Peyer's patch (tissue), 4 donors: Measurements from ENCODE around the gene C3orf20. TPM values are rescaled to one million over a fixed set of nuclear protein-coding genes. Genes with fewer than 3 reads are reported as not detected.

Source experiments
- DNase-seq, 3 donors: peaks; one replicate each; pipeline ENCODE4 v3.0.0-alpha.2; 2017 to 2019
- H3K27ac ChIP-seq, 4 donors: fragments of 200-600 bp; sonication (generic); one replicate each; pipeline ENCODE4 v1.5.1; 2016 to 2019
- H3K27me3 ChIP-seq, 2 donors: fragments of 200-600 bp; sonication (generic); one replicate each; pipeline ENCODE4 v1.5.1; 2019
- H3K36me3 ChIP-seq, 3 donors: fragments of 200-600 bp; sonication (generic); one replicate each; pipeline ENCODE4 v1.5.1; 2016 to 2019
- H3K4me1 ChIP-seq, 4 donors: fragments of 200-600 bp; sonication (generic); one replicate each; pipeline ENCODE4 v1.5.1; 2016 to 2019
- H3K4me3 ChIP-seq, 4 donors: fragments of 200-600 bp; sonication (generic); 1 replicate in 3 of 4; 2 replicates in 1 of 4; pipeline ENCODE4 v1.5.1; 2016 to 2019; ENCODE audit warnings: mild to moderate bottlenecking in 1 of 4
- H3K9me3 ChIP-seq, 4 donors: fragments of 200-600 bp; sonication (generic); one replicate each; pipeline ENCODE4 v1.5.1; 2016 to 2019; ENCODE audit warnings: mild to moderate bottlenecking in 1 of 4
- POLR2A ChIP-seq, 2 donors: fragments of 450-650 bp; IDR thresholded peaks; one replicate each; pipeline ENCODE4 v1.5.1; 2017; ENCODE audit warnings: antibody characterized with exemption in 2 of 2, mild to moderate bottlenecking in 2 of 2, moderate library complexity in 2 of 2
- total RNA-seq, 4 donors: library from RNA; depleted of rRNA; stranded (reverse); fragments of >200 nt; gene quantifications; one replicate each; pipeline ENCODE4 v1.1.0, GENCODE V29; 2016
- TF ChIP-seq, protein P1 (sequence below), 6 experiments: fragments of 450-650 bp in 4 of 6; fragments of 200-600 bp in 2 of 6; sonication (generic) in 1 of 6; IDR thresholded peaks; one replicate each; pipeline ENCODE4 v1.5.1; 2017 to 2019; ENCODE audit warnings: antibody characterized with exemption in 6 of 6, mild to moderate bottlenecking in 3 of 6, moderate library complexity in 1 of 6

C3orf20 gene
- total RNA-seq, 4 donors from 2014 or later = not detected

- DNase-seq = peak in 1 of 3 donors; percentile 37
- no peak overlapping the region for H3K27ac ChIP-seq
- H3K4me1 ChIP-seq = no peaks in the 10 kb centered on the region
- H3K9me3 ChIP-seq = no peaks in the 10 kb centered on the region
- no peak overlapping the region for H3K4me3 ChIP-seq
- TF ChIP-seq POLR2A (IDR thresholded peaks at IDR 0.05) = no peak
- TF ChIP-seq, protein P1, sequence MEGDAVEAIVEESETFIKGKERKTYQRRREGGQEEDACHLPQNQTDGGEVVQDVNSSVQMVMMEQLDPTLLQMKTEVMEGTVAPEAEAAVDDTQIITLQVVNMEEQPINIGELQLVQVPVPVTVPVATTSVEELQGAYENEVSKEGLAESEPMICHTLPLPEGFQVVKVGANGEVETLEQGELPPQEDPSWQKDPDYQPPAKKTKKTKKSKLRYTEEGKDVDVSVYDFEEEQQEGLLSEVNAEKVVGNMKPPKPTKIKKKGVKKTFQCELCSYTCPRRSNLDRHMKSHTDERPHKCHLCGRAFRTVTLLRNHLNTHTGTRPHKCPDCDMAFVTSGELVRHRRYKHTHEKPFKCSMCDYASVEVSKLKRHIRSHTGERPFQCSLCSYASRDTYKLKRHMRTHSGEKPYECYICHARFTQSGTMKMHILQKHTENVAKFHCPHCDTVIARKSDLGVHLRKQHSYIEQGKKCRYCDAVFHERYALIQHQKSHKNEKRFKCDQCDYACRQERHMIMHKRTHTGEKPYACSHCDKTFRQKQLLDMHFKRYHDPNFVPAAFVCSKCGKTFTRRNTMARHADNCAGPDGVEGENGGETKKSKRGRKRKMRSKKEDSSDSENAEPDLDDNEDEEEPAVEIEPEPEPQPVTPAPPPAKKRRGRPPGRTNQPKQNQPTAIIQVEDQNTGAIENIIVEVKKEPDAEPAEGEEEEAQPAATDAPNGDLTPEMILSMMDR (IDR thresholded peaks at IDR 0.05) = no peak
- H3K27me3 ChIP-seq = no peaks in the 10 kb centered on the region
- H3K36me3 ChIP-seq = no peaks in the 10 kb centered on the region
These were observed 110.5 kb downstream of the C3orf20 start for GRCh38 chr3:14785207-14786155.

DNA sequence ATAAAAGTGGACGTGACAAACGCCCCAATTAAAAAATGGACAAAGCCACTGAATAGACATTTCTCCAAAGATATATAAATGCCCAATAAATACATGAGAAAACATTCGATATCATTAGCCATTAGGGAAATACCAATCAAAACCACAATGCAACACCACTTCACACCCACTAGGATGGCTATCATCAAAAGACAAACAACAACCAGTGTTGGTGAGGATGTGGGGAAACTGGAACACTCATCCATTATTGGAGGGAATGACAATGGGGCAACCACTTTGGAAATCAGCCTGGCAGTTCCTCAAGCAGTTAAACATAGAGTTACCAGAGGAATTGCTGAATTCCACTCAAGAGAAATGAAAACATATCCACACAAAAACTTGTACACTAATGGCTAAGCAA lies 111.4 kb downstream of the C3orf20 start:
- no peak for DNase-seq
- Histone ChIP-seq H3K27me3 (no peaks in the 10 kb centered on the region), H3K4me1 (no peaks in the 10 kb centered on the region), H3K4me3 (no peak overlapping the region), H3K27ac (no peak overlapping the region), H3K36me3 (no peaks in the 10 kb centered on the region), H3K9me3 (no peaks in the 10 kb centered on the region)
- TF ChIP-seq POLR2A (IDR thresholded peaks at IDR 0.05) = no peak
- TF ChIP-seq, protein P1 (IDR thresholded peaks at IDR 0.05) = no peak

DNA sequence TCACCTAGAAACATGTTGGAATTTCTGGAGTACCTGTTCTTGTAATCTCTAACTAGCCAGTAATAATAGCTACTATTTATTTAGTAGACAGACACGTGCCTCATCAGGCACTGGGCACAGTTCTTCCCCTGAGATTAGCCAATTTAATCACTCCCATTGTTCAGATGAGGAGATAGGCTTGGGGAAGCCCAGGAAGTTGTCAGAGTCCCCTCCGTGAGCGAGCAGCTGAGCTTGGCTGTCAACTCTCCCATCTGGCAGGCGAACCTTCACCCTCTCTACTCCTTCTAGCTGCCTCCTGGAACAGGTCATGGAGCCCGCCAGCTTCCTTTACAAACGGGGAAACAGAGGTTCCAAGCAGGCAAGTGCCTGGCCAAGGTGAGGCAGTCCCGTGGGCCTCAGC lies 112.7 kb downstream of the C3orf20 start:
- DNase-seq = peak in 1 of 3 donors; percentile 28
- Histone ChIP-seq H3K4me1 (peaks cover 0 to 2% (median 0%) of the 10 kb centered on the region in 4 donors), H3K27ac (no peak overlapping the region), H3K27me3 (no peaks in the 10 kb centered on the region), H3K4me3 (no peak overlapping the region), H3K9me3 (no peaks in the 10 kb centered on the region), H3K36me3 (no peaks in the 10 kb centered on the region)
- TF ChIP-seq, protein P1 (IDR thresholded peaks at IDR 0.05) = no peak
- no peak for TF ChIP-seq POLR2A (IDR thresholded peaks at IDR 0.05)

DNA sequence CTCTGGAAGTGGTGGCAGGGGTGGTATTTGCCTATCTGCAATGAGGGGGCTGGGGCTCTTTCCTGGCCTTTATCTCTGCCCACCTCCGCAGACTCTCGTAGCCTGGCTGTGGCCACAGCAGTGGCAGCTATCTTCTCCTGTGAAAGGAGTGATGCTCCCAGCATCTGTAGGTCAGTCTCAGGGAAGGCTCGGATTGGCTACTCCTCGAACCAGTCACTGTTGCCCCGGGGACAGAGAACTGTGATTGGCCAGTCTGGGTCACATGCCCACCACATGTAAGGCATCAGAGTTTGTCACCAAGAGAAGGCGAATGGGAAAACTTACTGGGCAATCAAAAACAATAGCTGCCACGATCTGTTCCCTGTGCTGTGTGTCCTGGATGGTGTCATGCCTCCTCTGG lies 113.7 kb downstream of the C3orf20 start:
- H3K9me3 ChIP-seq = no peaks in the 10 kb centered on the region
- no peaks in the 10 kb centered on the region for H3K27me3 ChIP-seq
- H3K27ac ChIP-seq = no peak overlapping the region
- peaks cover 0 to 8% (median 0%) of the 10 kb centered on the region in 4 donors for H3K4me1 ChIP-seq
- no peak for TF ChIP-seq POLR2A (IDR thresholded peaks at IDR 0.05)
- TF ChIP-seq, protein P1 (IDR thresholded peaks at IDR 0.05) = no peak
- no peak overlapping the region for H3K4me3 ChIP-seq
- no peaks in the 10 kb centered on the region for H3K36me3 ChIP-seq
- peak in 1 of 3 donors; percentile 25 for DNase-seq

DNA sequence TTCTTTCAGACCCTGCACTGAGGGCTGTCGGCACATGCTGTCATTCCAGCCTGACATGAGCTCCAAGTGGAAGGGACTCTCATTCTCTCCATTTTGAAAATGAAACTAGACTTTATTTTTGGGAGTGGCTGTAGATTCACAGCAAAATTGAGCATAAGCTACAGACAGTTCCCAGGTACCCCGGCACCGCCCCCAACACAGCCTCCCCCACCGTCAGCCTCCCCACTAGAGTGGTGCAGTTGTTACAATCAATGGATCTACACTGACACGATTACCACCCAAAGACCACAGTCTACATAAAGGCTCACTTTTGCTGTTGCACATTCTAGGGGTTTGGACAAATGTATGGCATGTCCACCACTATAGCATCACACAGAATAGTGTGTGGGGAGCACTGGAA lies 114.3 kb downstream of the C3orf20 start:
- H3K4me1 ChIP-seq = peaks cover 0 to 8% (median 0%) of the 10 kb centered on the region in 4 donors
- DNase-seq = peak in 1 of 3 donors; percentile 7
- no peak overlapping the region for H3K27ac ChIP-seq
- no peak for TF ChIP-seq POLR2A (IDR thresholded peaks at IDR 0.05)
- TF ChIP-seq, protein P1 (IDR thresholded peaks at IDR 0.05) = no peak
- no peaks in the 10 kb centered on the region for H3K27me3 ChIP-seq
- no peaks in the 10 kb centered on the region for H3K9me3 ChIP-seq
- no peaks in the 10 kb centered on the region for H3K36me3 ChIP-seq
- no peak overlapping the region for H3K4me3 ChIP-seq
